Measurements from ENCODE around the gene GCNA. TPM values are rescaled to one million over a fixed set of nuclear protein-coding genes. Genes with fewer than 3 reads are reported as not detected.

GCNA gene
- total RNA-seq, 1 donor from 2014 or later = 2.1 TPM

GRCh38 chrX:71622032-71622575 lies 43.9 kb downstream of the GCNA start:
- Histone ChIP-seq H3K4me1 (peaks cover 21% of the 10 kb centered on the region), H3K36me3 (no peaks in the 10 kb centered on the region), H3K27ac (peak overlapping the region; percentile 76), H3K4me3 (no peak overlapping the region), H3K9me3 (no peaks in the 10 kb centered on the region), H3K27me3 (ENCODE audit: low read depth) (no peaks in the 10 kb centered on the region)
- DNase-seq (no peak), ATAC-seq (no peak)
- no peak for TF ChIP-seq CTCF (IDR thresholded peaks at IDR 0.05)
- intact Hi-C loops (cut with DNase I) = no loop called here

GRCh38 chrX:71622576-71623450 lies 44.6 kb downstream of the GCNA start:
- Histone ChIP-seq H3K9me3 (no peaks in the 10 kb centered on the region), H3K36me3 (no peaks in the 10 kb centered on the region), H3K27me3 (ENCODE audit: low read depth) (no peaks in the 10 kb centered on the region), H3K4me3 (no peak overlapping the region), H3K4me1 (peaks cover 21% of the 10 kb centered on the region), H3K27ac (peak overlapping the region; percentile 76)
- intact Hi-C loops (cut with DNase I) = no loop called here
- peak; percentile 81 for DNase-seq
- ATAC-seq = peak; percentile 91 to 93
- peak; percentile 37 for TF ChIP-seq CTCF (IDR thresholded peaks at IDR 0.05)

- Histone ChIP-seq H3K4me3 (no peak overlapping the region), H3K36me3 (no peaks in the 10 kb centered on the region), H3K9me3 (no peaks in the 10 kb centered on the region), H3K27ac (no peak overlapping the region), H3K27me3 (ENCODE audit: low read depth) (no peaks in the 10 kb centered on the region), H3K4me1 (peaks cover 21% of the 10 kb centered on the region)
- no peak for DNase-seq
- TF ChIP-seq CTCF (IDR thresholded peaks at IDR 0.05) = no peak
- intact Hi-C loops (cut with DNase I) = no loop called here
- no peak for ATAC-seq
Observed at GRCh38 chrX:71623714-71624113, 45.5 kb downstream of the GCNA start.

GRCh38 chrX:71625471-71625870 lies 47.2 kb downstream of the GCNA start:
- DNase-seq = no peak
- TF ChIP-seq CTCF (IDR thresholded peaks at IDR 0.05) = no peak
- Histone ChIP-seq H3K36me3 (no peaks in the 10 kb centered on the region), H3K9me3 (no peaks in the 10 kb centered on the region), H3K4me1 (peaks cover 21% of the 10 kb centered on the region), H3K4me3 (no peak overlapping the region), H3K27me3 (ENCODE audit: low read depth) (no peaks in the 10 kb centered on the region), H3K27ac (no peak overlapping the region)
- intact Hi-C loops (cut with DNase I) = no loop called here
- no peak for ATAC-seq

- H3K27ac ChIP-seq = no peak overlapping the region
- TF ChIP-seq CTCF (IDR thresholded peaks at IDR 0.05) = no peak
- intact Hi-C loops (cut with DNase I) = no loop called here
- ATAC-seq (peak; percentile 25 to 57), DNase-seq (peak; percentile 51)
- no peaks in the 10 kb centered on the region for H3K27me3 ChIP-seq (ENCODE audit: low read depth)
- no peak overlapping the region for H3K4me3 ChIP-seq
- H3K9me3 ChIP-seq = no peaks in the 10 kb centered on the region
- peaks cover 20% of the 10 kb centered on the region for H3K4me1 ChIP-seq
- H3K36me3 ChIP-seq = no peaks in the 10 kb centered on the region
Observed at GRCh38 chrX:71626576-71626975, 48.3 kb downstream of the GCNA start.

Measured in lower lobe of right lung (tissue), 2 donors.